Measurements from ENCODE around the gene ACKR4. TPM values are rescaled to one million over a fixed set of nuclear protein-coding genes. Genes with fewer than 3 reads are reported as not detected.
"Not testable (repeated sequence)": the region's sequence is repeated elsewhere in the genome, so short reads cannot be mapped to it uniquely, and the experiment has no call there.

The ACKR4 gene
- total RNA-seq, 1 experiment from 2014 or later, result 2.6 TPM

GRCh38 chr3:132594498-132594897 is 2.6 kb upstream of the ACKR4 start:
- DNase-seq (ENCODE audit: low read depth), result no peak

- DNase-seq (ENCODE audit: low read depth), result peak; percentile 68
Measured at GRCh38 chr3:132595014-132595413, 2.1 kb upstream of the ACKR4 start.

- no peak for DNase-seq (ENCODE audit: low read depth)
Measured at GRCh38 chr3:132596326-132596725, 744 bp upstream of the ACKR4 start.

GRCh38 chr3:132597660-132598059 is 590 bp downstream of the ACKR4 start:
- no peak for DNase-seq (ENCODE audit: low read depth)

GRCh38 chr3:132598181-132598580 is 1.1 kb downstream of the ACKR4 start:
- DNase-seq (ENCODE audit: low read depth), result no peak

- DNase-seq (ENCODE audit: low read depth), result not testable (repeated sequence)
Measured at GRCh38 chr3:132600614-132601013, 3.5 kb downstream of the ACKR4 start.

- no peak for DNase-seq (ENCODE audit: low read depth)
Measured at GRCh38 chr3:132605374-132605792, 8.3 kb downstream of the ACKR4 start.

- no peak for DNase-seq (ENCODE audit: low read depth)
Measured at GRCh38 chr3:132606085-132606484, 9.0 kb downstream of the ACKR4 start.

GRCh38 chr3:132606620-132607019 is 9.6 kb downstream of the ACKR4 start:
- not testable (repeated sequence) for DNase-seq (ENCODE audit: low read depth)

- DNase-seq (ENCODE audit: low read depth), result not testable (repeated sequence)
Measured at GRCh38 chr3:132615301-132615700, 18.2 kb downstream of the ACKR4 start.

- peak; percentile 48 for DNase-seq (ENCODE audit: low read depth)
Measured at GRCh38 chr3:132615881-132616280, 18.8 kb downstream of the ACKR4 start.

- no peak for DNase-seq (ENCODE audit: low read depth)
Measured at GRCh38 chr3:132616780-132617179, 19.7 kb downstream of the ACKR4 start.

GRCh38 chr3:132622148-132622547 is 25.1 kb downstream of the ACKR4 start:
- peak; percentile 13 for DNase-seq (ENCODE audit: low read depth)

- DNase-seq (ENCODE audit: low read depth), result no peak
Measured at GRCh38 chr3:132622761-132623160, 25.7 kb downstream of the ACKR4 start.

- no peak for DNase-seq (ENCODE audit: low read depth)
Measured at GRCh38 chr3:132623646-132624045, 26.6 kb downstream of the ACKR4 start.

GRCh38 chr3:132624790-132625189 is 27.7 kb downstream of the ACKR4 start:
- DNase-seq (ENCODE audit: low read depth), result no peak

- DNase-seq (ENCODE audit: low read depth), result no peak
Measured at GRCh38 chr3:132625613-132626012, 28.5 kb downstream of the ACKR4 start.

GRCh38 chr3:132626955-132627354 is 29.9 kb downstream of the ACKR4 start:
- DNase-seq (ENCODE audit: low read depth), result no peak

GRCh38 chr3:132628157-132628556 is 31.1 kb downstream of the ACKR4 start:
- no peak for DNase-seq (ENCODE audit: low read depth)

GRCh38 chr3:132629928-132630327 is 32.9 kb downstream of the ACKR4 start:
- DNase-seq (ENCODE audit: low read depth), result peak; percentile 61

- no peak for DNase-seq (ENCODE audit: low read depth)
Measured at GRCh38 chr3:132630612-132631011, 33.5 kb downstream of the ACKR4 start.

- no peak for DNase-seq (ENCODE audit: low read depth)
Measured at GRCh38 chr3:132635052-132635451, 38.0 kb downstream of the ACKR4 start.

- DNase-seq (ENCODE audit: low read depth), result no peak
Measured at GRCh38 chr3:132637590-132637989, 40.5 kb downstream of the ACKR4 start.

GRCh38 chr3:132638706-132639105 is 41.6 kb downstream of the ACKR4 start:
- DNase-seq (ENCODE audit: low read depth), result no peak

- not testable (repeated sequence) for DNase-seq (ENCODE audit: low read depth)
Measured at GRCh38 chr3:132641427-132641826, 44.4 kb downstream of the ACKR4 start.
